DOHH2 (cell line): ENCODE measurements around the gene CCDC197.

Experiments
- CTCF ChIP-seq: fragments of 200-600 bp; sonication (generic); IDR thresholded peaks from one replicate; pipeline ENCODE4 v1.5.1; 2014; ENCODE audit warnings: antibody characterized with exemption, mild to moderate bottlenecking, low read depth, low read length; ENCODE audit not compliant: poor library complexity, severe bottlenecking
- EZH2phosphoT487 ChIP-seq: fragments of 200-600 bp; sonication (generic); IDR thresholded peaks from 2 replicates; pipeline ENCODE4 v1.6.1; 2017; ENCODE audit warnings: borderline replicate concordance, mild to moderate bottlenecking, antibody characterized with exemption, low read length, moderate library complexity, mixed read lengths

GRCh38 chr14:93959239-93960107, 37.6 kb upstream of the CCDC197 start:
- TF ChIP-seq CTCF, result no peak
- TF ChIP-seq EZH2phosphoT487, result no peak
